Astrocyte of the spinal cord (primary cell): ENCODE results near the gene RPS6KA5.
A peak's percentile ranks its signal among the peaks of the same experiment; 100 is the strongest.

Experiments used
- DNase-seq: peaks from one replicate; pipeline ENCODE4 v3.0.0; 2011; ENCODE audit warnings: low read depth, low spot score
- H3K4me3 ChIP-seq: 2 replicates; pipeline ENCODE4 v1.5.1; 2011; ENCODE audit warnings: low read depth, mild to moderate bottlenecking, low read length, moderate library complexity
- in situ Hi-C: cut with HindIII; loops from 2 replicates; pipeline ENCODE4 v1.10.0; 2017; ENCODE audit warnings: low sequenced_read_pairs
- TF ChIP-seq, protein P1 (sequence below): IDR thresholded peaks from 2 replicates; pipeline ENCODE4 v1.5.1; 2012; ENCODE audit warnings: low read depth, mild to moderate bottlenecking, low read length, inconsistent platforms

Gene RPS6KA5

DNA sequence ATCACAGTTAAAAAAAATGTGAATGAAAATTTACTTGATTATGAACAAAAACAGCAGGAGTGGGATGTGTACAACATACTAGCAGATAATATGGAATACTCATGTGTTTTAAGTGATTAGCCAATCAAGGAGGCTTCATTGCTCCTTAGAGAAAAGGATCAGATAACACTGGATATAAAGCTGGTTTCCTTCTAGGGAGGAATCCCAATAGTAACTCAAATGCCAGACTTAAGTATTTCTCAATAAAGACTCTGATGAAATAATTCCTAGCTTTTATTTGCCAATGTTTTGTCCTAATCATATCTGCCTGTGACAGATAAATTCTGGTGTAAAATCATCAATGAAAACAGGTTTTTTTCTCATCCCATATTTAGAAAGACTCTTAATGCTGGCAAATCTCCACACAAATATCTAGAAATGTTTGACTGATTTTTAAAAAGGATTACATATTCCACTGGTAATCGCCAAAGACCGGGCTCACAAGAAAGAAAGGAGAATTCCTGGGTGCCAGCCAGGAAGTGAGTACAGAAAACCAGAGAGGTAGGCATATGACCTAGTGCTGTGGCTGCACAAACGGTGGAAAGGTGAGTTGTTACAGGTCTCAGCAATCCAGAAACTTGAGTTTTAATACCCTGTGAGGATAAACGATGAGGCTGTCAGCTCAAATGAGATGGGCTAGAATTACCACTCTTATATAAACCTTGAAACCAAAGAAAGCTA is 135.7 kb downstream of the RPS6KA5 start:
- in situ Hi-C loops = no loop called here

DNA sequence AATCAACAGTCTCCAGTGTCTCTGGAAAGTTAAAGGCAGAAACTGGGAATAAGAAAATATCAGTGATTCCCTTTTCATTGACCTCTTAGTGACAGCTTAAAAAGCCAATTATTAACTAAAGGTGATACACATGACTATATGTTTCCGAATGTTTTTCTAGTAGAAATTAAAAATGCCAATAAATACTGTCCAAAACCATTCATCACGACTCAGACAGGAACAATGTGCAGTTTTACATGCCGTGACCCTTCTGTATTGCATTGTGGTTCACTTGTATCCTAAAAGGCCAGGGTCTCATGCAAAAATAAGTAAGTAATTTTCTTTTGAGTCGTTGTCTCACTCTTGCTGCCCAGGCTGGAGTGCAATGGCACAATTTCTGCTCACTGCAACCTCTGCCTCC is 138.3 kb downstream of the RPS6KA5 start:
- no peak overlapping the region for H3K4me3 ChIP-seq
- no peak for DNase-seq
- TF ChIP-seq, protein P1, sequence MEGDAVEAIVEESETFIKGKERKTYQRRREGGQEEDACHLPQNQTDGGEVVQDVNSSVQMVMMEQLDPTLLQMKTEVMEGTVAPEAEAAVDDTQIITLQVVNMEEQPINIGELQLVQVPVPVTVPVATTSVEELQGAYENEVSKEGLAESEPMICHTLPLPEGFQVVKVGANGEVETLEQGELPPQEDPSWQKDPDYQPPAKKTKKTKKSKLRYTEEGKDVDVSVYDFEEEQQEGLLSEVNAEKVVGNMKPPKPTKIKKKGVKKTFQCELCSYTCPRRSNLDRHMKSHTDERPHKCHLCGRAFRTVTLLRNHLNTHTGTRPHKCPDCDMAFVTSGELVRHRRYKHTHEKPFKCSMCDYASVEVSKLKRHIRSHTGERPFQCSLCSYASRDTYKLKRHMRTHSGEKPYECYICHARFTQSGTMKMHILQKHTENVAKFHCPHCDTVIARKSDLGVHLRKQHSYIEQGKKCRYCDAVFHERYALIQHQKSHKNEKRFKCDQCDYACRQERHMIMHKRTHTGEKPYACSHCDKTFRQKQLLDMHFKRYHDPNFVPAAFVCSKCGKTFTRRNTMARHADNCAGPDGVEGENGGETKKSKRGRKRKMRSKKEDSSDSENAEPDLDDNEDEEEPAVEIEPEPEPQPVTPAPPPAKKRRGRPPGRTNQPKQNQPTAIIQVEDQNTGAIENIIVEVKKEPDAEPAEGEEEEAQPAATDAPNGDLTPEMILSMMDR = no peak
- in situ Hi-C loops = no loop called here

More for the DNA sequence above, 135.7 kb downstream of the RPS6KA5 start:
- TF ChIP-seq, protein P1 = no peak
- no peak for DNase-seq
- H3K4me3 ChIP-seq = no peak overlapping the region

DNA sequence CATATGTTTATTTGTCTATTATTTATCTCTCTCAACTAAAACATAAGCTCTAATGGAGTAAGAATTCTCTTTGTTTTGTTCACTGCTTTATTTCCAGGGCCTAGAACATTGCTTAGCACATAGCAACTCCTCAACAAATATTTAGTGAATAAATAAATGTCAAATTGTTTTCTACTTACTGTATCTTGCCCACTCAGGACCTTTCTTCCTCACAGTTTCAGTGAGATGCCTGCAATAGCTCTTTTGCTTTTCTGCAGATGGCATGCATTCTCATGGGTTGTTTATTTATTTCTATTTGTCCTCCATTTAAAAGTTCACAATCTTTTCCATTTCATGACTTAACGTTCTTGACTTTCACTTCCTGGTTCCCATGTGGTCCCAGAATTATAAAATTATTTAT is 149.3 kb downstream of the RPS6KA5 start:
- no peak for DNase-seq
- TF ChIP-seq, protein P1 = no peak
- in situ Hi-C loops = no loop called here
- H3K4me3 ChIP-seq = no peak overlapping the region

DNA sequence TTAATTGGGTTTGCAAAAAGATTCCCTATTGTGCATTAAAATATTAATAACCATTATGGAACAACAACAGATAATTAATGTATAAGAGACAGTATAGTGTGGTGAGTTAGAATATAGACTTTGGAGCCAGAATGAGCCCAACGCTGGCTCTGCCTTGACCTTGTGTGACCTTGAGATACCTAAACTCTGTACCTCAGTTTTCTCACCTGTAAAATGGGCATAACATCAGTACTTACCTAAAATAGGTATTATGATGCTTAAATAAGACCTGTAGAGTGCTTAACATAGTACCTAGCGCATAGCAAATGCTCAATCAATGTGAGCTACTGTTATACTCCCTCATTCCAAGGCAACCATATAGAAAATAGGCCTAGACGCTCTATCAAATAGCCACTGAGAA is 153.3 kb downstream of the RPS6KA5 start:
- DNase-seq = no peak
- TF ChIP-seq, protein P1 = no peak
- in situ Hi-C loops = no loop called here
- H3K4me3 ChIP-seq = no peak overlapping the region

DNA sequence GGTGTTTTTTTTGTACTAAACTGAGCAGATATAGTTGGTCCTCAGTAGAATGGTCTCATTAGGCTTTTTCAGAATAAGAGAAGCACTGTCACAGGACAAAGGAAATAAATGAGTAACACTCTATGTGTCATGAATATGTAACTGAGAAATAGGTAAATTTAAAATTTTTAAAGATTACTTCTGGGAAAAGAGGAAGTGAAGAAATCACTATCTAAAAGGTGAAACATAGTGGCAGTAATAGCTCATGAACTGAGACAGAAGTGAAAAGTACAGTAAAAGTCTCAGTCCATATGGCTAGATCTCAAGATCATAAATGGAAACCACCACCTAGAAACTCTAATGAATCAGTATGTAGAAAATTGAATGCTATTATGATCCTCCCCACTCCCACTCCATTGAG is 154.9 kb downstream of the RPS6KA5 start:
- H3K4me3 ChIP-seq = no peak overlapping the region
- no peak for DNase-seq
- in situ Hi-C loops = no loop called here
- TF ChIP-seq, protein P1 = no peak

DNA sequence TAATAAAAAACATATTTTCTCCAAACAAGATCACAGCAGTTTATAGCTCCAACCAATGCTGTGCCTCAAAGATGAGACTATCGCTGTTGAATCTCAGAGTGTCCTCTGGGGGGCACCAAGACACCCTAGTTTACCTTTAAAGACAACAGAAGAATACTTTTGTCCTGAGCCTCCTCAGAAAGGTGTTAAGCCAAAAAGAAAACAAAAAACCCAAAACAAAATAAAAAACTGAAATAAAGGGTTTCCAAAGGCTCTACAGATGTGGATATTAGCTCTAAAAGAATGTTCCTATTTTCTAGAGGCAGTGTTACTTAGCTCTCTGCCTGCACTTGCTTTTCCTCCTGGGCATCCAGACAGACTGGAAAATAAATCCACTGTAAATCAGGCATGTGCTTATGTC is 157.3 kb downstream of the RPS6KA5 start:
- DNase-seq = peak; percentile 57
- in situ Hi-C loops = no loop called here
- H3K4me3 ChIP-seq = no peak overlapping the region
- TF ChIP-seq, protein P1 = peak; percentile 69
